A673 (cell line): ENCODE measurements around the gene LYRM4. TPM values are rescaled to one million over a fixed set of nuclear protein-coding genes. Genes with fewer than 3 reads are reported as not detected.

Experiments used
- BruUV-seq: library from RNA; stranded (reverse); fragments of 400-500 nt; replicated peaks from 2 replicates; lab custom pipeline; 2021; lab: Mats Ljungman, UMichigan
- CTCF ChIA-PET: fragments of 300-600 bp; sonication (Branson Sonifier 250); formaldehyde crosslinking; loops from one replicate; lab custom pipeline; 2022; ENCODE audit warnings: antibody characterized with exemption; lab: Charles Lee
- POLR2A ChIA-PET: fragments of 300-600 bp; sonication (Branson Sonifier 250); formaldehyde crosslinking; loops from one replicate; lab custom pipeline; 2022; ENCODE audit warnings: antibody characterized with exemption; ENCODE audit not compliant: low non-redundant PET; lab: Charles Lee
- DNase-seq: peaks from one replicate; pipeline ENCODE4 v3.0.0-alpha.2; 2015; ENCODE audit warnings: low spot score
- H3K27ac ChIP-seq: fragments of 200-600 bp; sonication (generic); 2 replicates; pipeline ENCODE4 v1.5.1; 2016; ENCODE audit warnings: mixed run types, low read depth, mild to moderate bottlenecking, mixed read lengths, antibody characterized with exemption, low read length; ENCODE audit not compliant: poor library complexity, severe bottlenecking
- H3K27me3 ChIP-seq: fragments of 200-600 bp; sonication (generic); replicated peaks from 2 replicates; pipeline ENCODE4 v1.6.1; 2017; ENCODE audit warnings: mixed run types, low read depth, mild to moderate bottlenecking, mixed read lengths, antibody characterized with exemption, low read length; ENCODE audit not compliant: insufficient read depth, poor library complexity
- H3K36me3 ChIP-seq: fragments of 200-600 bp; sonication (generic); 2 replicates; pipeline ENCODE4 v1.6.1; 2016; ENCODE audit warnings: mixed run types, mild to moderate bottlenecking, mixed read lengths, antibody characterized with exemption, low read length; ENCODE audit not compliant: insufficient read depth, poor library complexity, severe bottlenecking
- H3K4me1 ChIP-seq: fragments of 200-600 bp; sonication (generic); 2 replicates; pipeline ENCODE4 v1.6.1; 2017; ENCODE audit warnings: mixed run types, mild to moderate bottlenecking, mixed read lengths, antibody characterized with exemption, low read length; ENCODE audit not compliant: insufficient read depth, poor library complexity, severe bottlenecking
- H3K4me3 ChIP-seq: fragments of 200-600 bp; sonication (generic); 2 replicates; pipeline ENCODE4 v1.5.1; 2016; ENCODE audit warnings: low read depth, mixed run types, mild to moderate bottlenecking, mixed read lengths, low read length; ENCODE audit not compliant: poor library complexity, severe bottlenecking
- H3K9me3 ChIP-seq: fragments of 200-600 bp; sonication (generic); 2 replicates; pipeline ENCODE4 v1.6.1; 2016; ENCODE audit warnings: mixed run types, low read depth, mild to moderate bottlenecking, mixed read lengths, antibody characterized with exemption, low read length; ENCODE audit not compliant: poor library complexity, severe bottlenecking
- CTCF ChIP-seq: fragments of 300-800, 200-600 bp; sonication (generic); conservative IDR thresholded peaks from 2 replicates; pipeline ENCODE4 v1.5.1; 2017; ENCODE audit warnings: low read depth, mild to moderate bottlenecking, antibody characterized with exemption, low read length, moderate library complexity, mixed read lengths
- EZH2 ChIP-seq: fragments of 200-600 bp; sonication (generic); IDR thresholded peaks from 2 replicates; pipeline ENCODE4 v1.6.1; 2017; ENCODE audit warnings: borderline replicate concordance, low read depth, mild to moderate bottlenecking, mixed read lengths, antibody characterized with exemption, low read length; ENCODE audit not compliant: poor library complexity, severe bottlenecking
- intact Hi-C: fragments of 100-400 bp; cut with micrococcal nuclease; formaldehyde crosslinking; loops from one replicate; pipeline ENCODE4 v1.10.0; 2022; ENCODE audit not compliant: unreplicated experiment
- total RNA-seq: library from RNA; stranded (reverse); gene quantifications from 2 replicates; pipeline ENCODE4 v1.2.3, GENCODE V29; 2021

LYRM4 gene
- total RNA-seq, 1 experiment from 2014 or later = 53.6 TPM

GRCh38 chr6:5156627-5157026 is 104.1 kb downstream of the LYRM4 start:
- H3K36me3 ChIP-seq = no peaks in the 10 kb centered on the region
- TF ChIP-seq EZH2 (no peak), CTCF (no peak)
- H3K27ac ChIP-seq = no peak overlapping the region
- peaks cover 3% of the 10 kb centered on the region for H3K4me1 ChIP-seq
- no peaks in the 10 kb centered on the region for H3K27me3 ChIP-seq
- no peaks in the 10 kb centered on the region for H3K9me3 ChIP-seq
- no TSS peak for BruUV-seq
- ChIA-PET CTCF (no interaction called here), POLR2A (no interaction called here)
- DNase-seq = no peak
- intact Hi-C loops = no loop called here
- H3K4me3 ChIP-seq = no peak overlapping the region

GRCh38 chr6:5155906-5156305 is 104.8 kb downstream of the LYRM4 start:
- Histone ChIP-seq H3K4me3 (no peak overlapping the region), H3K9me3 (no peaks in the 10 kb centered on the region), H3K4me1 (peaks cover 6% of the 10 kb centered on the region), H3K27me3 (no peaks in the 10 kb centered on the region), H3K27ac (no peak overlapping the region), H3K36me3 (no peaks in the 10 kb centered on the region)
- BruUV-seq = no TSS peak
- no peak for DNase-seq
- POLR2A ChIA-PET = no interaction called here
- TF ChIP-seq EZH2 (no peak), CTCF (no peak)
- CTCF ChIA-PET = no interaction called here
- intact Hi-C loops = no loop called here

GRCh38 chr6:5153186-5153585 is 107.6 kb downstream of the LYRM4 start:
- no peaks in the 10 kb centered on the region for H3K27me3 ChIP-seq
- no peak for DNase-seq
- no TSS peak for BruUV-seq
- ChIA-PET POLR2A (no interaction called here), CTCF (no interaction called here)
- no peak overlapping the region for H3K4me3 ChIP-seq
- intact Hi-C loops = no loop called here
- H3K36me3 ChIP-seq = no peaks in the 10 kb centered on the region
- H3K27ac ChIP-seq = no peak overlapping the region
- H3K4me1 ChIP-seq = peaks cover 6% of the 10 kb centered on the region
- no peaks in the 10 kb centered on the region for H3K9me3 ChIP-seq
- no peak for TF ChIP-seq CTCF
- no peak for TF ChIP-seq EZH2
